Astrocyte of the hippocampus (primary cell): ENCODE results near the gene PLIN4.

Experiments
- DNase-seq: peaks from one replicate; pipeline ENCODE4 v3.0.0; 2011; ENCODE audit warnings: low read depth, low spot score

PLIN4 gene

GRCh38 chr19:4524808-4525562 is 6.7 kb upstream of the PLIN4 start:
- DNase-seq, result peak; percentile 42

- DNase-seq, result peak; percentile 39
Measured at GRCh38 chr19:4523306-4524110, 5.2 kb upstream of the PLIN4 start.

GRCh38 chr19:4522291-4523002 is 4.2 kb upstream of the PLIN4 start:
- no peak for DNase-seq

GRCh38 chr19:4521888-4522242 is 3.6 kb upstream of the PLIN4 start:
- DNase-seq, result no peak

- DNase-seq, result no peak
Measured at GRCh38 chr19:4521170-4521887, 3.0 kb upstream of the PLIN4 start.

GRCh38 chr19:4519521-4520277 is 1.4 kb upstream of the PLIN4 start:
- no peak for DNase-seq

- no peak for DNase-seq
Measured at GRCh38 chr19:4519172-4519496, 848 bp upstream of the PLIN4 start.

GRCh38 chr19:4517451-4518057 is 732 bp downstream of the PLIN4 start:
- DNase-seq, result no peak

GRCh38 chr19:4516939-4517300 is 1.4 kb downstream of the PLIN4 start:
- DNase-seq, result no peak

GRCh38 chr19:4516199-4516938 is 1.9 kb downstream of the PLIN4 start:
- DNase-seq, result no peak

GRCh38 chr19:4515732-4516131 is 2.6 kb downstream of the PLIN4 start:
- no peak for DNase-seq

GRCh38 chr19:4513248-4513647 is 5.0 kb downstream of the PLIN4 start:
- DNase-seq, result no peak

- no peak for DNase-seq
Measured at GRCh38 chr19:4512070-4512469, 6.2 kb downstream of the PLIN4 start.

GRCh38 chr19:4511300-4512054 is 6.8 kb downstream of the PLIN4 start:
- no peak for DNase-seq

- no peak for DNase-seq
Measured at GRCh38 chr19:4510435-4511255, 7.6 kb downstream of the PLIN4 start.

GRCh38 chr19:4508698-4509097 is 9.6 kb downstream of the PLIN4 start:
- no peak for DNase-seq

GRCh38 chr19:4507804-4508203 is 10.5 kb downstream of the PLIN4 start:
- no peak for DNase-seq

- DNase-seq, result no peak
Measured at GRCh38 chr19:4507150-4507452, 11.2 kb downstream of the PLIN4 start.
